ENCODE measurements around the gene MMP17. TPM values are rescaled to one million over a fixed set of nuclear protein-coding genes. Genes with fewer than 3 reads are reported as not detected.

Gene MMP17
- total RNA-seq, 2 experiments from 2014 or later = not detected

DNA sequence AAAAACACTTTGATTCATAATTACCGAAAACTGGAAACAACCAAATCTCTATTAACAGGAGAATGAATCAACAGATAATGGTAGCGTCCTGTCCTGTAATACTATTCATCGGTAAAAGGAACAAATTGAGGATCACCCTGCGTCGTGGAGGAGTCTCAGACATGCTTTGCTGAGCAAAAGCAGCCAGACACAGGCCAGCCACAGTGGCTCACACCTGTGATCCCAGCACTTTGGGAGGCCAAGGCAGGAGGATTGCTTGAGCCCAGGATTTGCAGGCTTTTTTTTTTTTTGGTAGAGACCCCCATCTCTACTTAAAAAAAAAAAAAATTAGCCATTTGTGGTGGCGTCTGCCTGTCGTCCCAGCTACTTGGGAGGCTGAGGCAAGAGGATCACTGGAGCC, 34.1 kb upstream of the MMP17 start:
- CTCF ChIA-PET (ENCODE audit: unreplicated experiment) = no interaction called here
- Histone ChIP-seq H3K9me2 (ENCODE audit: insufficient read depth, low read length) (no peaks in the 10 kb centered on the region), H2AFZ (ENCODE audit: low read length) (no peak overlapping the region), H3K4me3 (ENCODE audit: low read depth, low read length, poor library complexity, severe bottlenecking) (no peak overlapping the region), H3K36me3 (ENCODE audit: insufficient read depth, low read length) (peaks cover 89% of the 10 kb centered on the region), H3K9me3 (ENCODE audit: low read length) (no peaks in the 10 kb centered on the region), H3K4me2 (ENCODE audit: low read length) (no peak overlapping the region), H3K4me1 (ENCODE audit: insufficient read depth, low read length, poor library complexity, severe bottlenecking) (no peaks in the 10 kb centered on the region), H4K20me1 (ENCODE audit: insufficient read depth, low read length) (no peaks in the 10 kb centered on the region), H3K27ac (ENCODE audit: low read depth, low read length, poor library complexity, severe bottlenecking) (no peak overlapping the region), H3K79me2 (ENCODE audit: insufficient read depth, low read depth, low read length) (no peaks in the 10 kb centered on the region)
- BruUV-seq (replicated peaks) = no TSS peak
- TF ChIP-seq, protein P1, sequence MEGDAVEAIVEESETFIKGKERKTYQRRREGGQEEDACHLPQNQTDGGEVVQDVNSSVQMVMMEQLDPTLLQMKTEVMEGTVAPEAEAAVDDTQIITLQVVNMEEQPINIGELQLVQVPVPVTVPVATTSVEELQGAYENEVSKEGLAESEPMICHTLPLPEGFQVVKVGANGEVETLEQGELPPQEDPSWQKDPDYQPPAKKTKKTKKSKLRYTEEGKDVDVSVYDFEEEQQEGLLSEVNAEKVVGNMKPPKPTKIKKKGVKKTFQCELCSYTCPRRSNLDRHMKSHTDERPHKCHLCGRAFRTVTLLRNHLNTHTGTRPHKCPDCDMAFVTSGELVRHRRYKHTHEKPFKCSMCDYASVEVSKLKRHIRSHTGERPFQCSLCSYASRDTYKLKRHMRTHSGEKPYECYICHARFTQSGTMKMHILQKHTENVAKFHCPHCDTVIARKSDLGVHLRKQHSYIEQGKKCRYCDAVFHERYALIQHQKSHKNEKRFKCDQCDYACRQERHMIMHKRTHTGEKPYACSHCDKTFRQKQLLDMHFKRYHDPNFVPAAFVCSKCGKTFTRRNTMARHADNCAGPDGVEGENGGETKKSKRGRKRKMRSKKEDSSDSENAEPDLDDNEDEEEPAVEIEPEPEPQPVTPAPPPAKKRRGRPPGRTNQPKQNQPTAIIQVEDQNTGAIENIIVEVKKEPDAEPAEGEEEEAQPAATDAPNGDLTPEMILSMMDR (conservative IDR thresholded peaks at IDR 0.05; ENCODE audit: low read length) = no peak
- no peak for TF ChIP-seq EZH2phosphoT487 (IDR thresholded peaks at IDR 0.05; ENCODE audit: borderline replicate concordance, low read depth, low read length)
- POLR2A ChIA-PET = no interaction called here
- intact Hi-C loops (cut with micrococcal nuclease; ENCODE audit: unreplicated experiment) = no loop called here
- no peak for DNase-seq (ENCODE audit: low spot score)

- H3K36me3 ChIP-seq (ENCODE audit: insufficient read depth, low read length) = peaks cover 89% of the 10 kb centered on the region
- no peaks in the 10 kb centered on the region for H3K4me1 ChIP-seq (ENCODE audit: insufficient read depth, low read length, poor library complexity, severe bottlenecking)
- ChIA-PET CTCF (ENCODE audit: unreplicated experiment) (no interaction called here), POLR2A (no interaction called here)
- no peaks in the 10 kb centered on the region for H4K20me1 ChIP-seq (ENCODE audit: insufficient read depth, low read length)
- no peak overlapping the region for H3K4me3 ChIP-seq (ENCODE audit: low read depth, low read length, poor library complexity, severe bottlenecking)
- no peak overlapping the region for H3K4me2 ChIP-seq (ENCODE audit: low read length)
- no peak for TF ChIP-seq EZH2phosphoT487 (IDR thresholded peaks at IDR 0.05; ENCODE audit: borderline replicate concordance, low read depth, low read length)
- TF ChIP-seq, protein P1 (conservative IDR thresholded peaks at IDR 0.05; ENCODE audit: low read length) = no peak
- no peaks in the 10 kb centered on the region for H3K9me2 ChIP-seq (ENCODE audit: insufficient read depth, low read length)
- intact Hi-C loops (cut with micrococcal nuclease; ENCODE audit: unreplicated experiment) = no loop called here
- H3K9me3 ChIP-seq (ENCODE audit: low read length) = no peaks in the 10 kb centered on the region
- no peaks in the 10 kb centered on the region for H3K79me2 ChIP-seq (ENCODE audit: insufficient read depth, low read depth, low read length)
- BruUV-seq (replicated peaks) = no TSS peak
- no peak for DNase-seq (ENCODE audit: low spot score)
- no peak overlapping the region for H3K27ac ChIP-seq (ENCODE audit: low read depth, low read length, poor library complexity, severe bottlenecking)
- no peak overlapping the region for H2AFZ ChIP-seq (ENCODE audit: low read length)
Observed at GRCh38 chr12:131794573-131794972, 33.6 kb upstream of the MMP17 start.

GRCh38 chr12:131795064-131795463, 33.1 kb upstream of the MMP17 start:
- Histone ChIP-seq H3K36me3 (ENCODE audit: insufficient read depth, low read length) (peaks cover 89% of the 10 kb centered on the region), H3K9me3 (ENCODE audit: low read length) (no peaks in the 10 kb centered on the region), H4K20me1 (ENCODE audit: insufficient read depth, low read length) (no peaks in the 10 kb centered on the region), H3K4me3 (ENCODE audit: low read depth, low read length, poor library complexity, severe bottlenecking) (no peak overlapping the region), H3K4me1 (ENCODE audit: insufficient read depth, low read length, poor library complexity, severe bottlenecking) (no peaks in the 10 kb centered on the region), H3K4me2 (ENCODE audit: low read length) (no peak overlapping the region), H2AFZ (ENCODE audit: low read length) (no peak overlapping the region), H3K79me2 (ENCODE audit: insufficient read depth, low read depth, low read length) (no peaks in the 10 kb centered on the region), H3K9me2 (ENCODE audit: insufficient read depth, low read length) (no peaks in the 10 kb centered on the region), H3K27ac (ENCODE audit: low read depth, low read length, poor library complexity, severe bottlenecking) (no peak overlapping the region)
- TF ChIP-seq EZH2phosphoT487 (IDR thresholded peaks at IDR 0.05; ENCODE audit: borderline replicate concordance, low read depth, low read length) = no peak
- TF ChIP-seq, protein P1 (conservative IDR thresholded peaks at IDR 0.05; ENCODE audit: low read length) = no peak
- no peak for DNase-seq (ENCODE audit: low spot score)
- POLR2A ChIA-PET = no interaction called here
- BruUV-seq (replicated peaks) = no TSS peak
- CTCF ChIA-PET (ENCODE audit: unreplicated experiment) = no interaction called here
- intact Hi-C loops (cut with micrococcal nuclease; ENCODE audit: unreplicated experiment) = no loop called here

Measured in OCI-LY7 (cell line).